ENCODE data around the gene ZNF100. TPM values are rescaled to one million over a fixed set of nuclear protein-coding genes. Genes with fewer than 3 reads are reported as not detected.
"Not testable (repeated sequence)": the region's sequence is repeated elsewhere in the genome, so short reads cannot be mapped to it uniquely, and the experiment has no call there.

The ZNF100 gene
- total and polyA plus RNA-seq, 10 donors = 2.4 to 36.0 (median 19.8) TPM

GRCh38 chr19:21786936-21787335 lies 19.6 kb upstream of the ZNF100 start:
- intact Hi-C loops (cut with DNase I; ENCODE audit: low total_unique reads) = no loop called here
- no peak for DNase-seq
- no peaks in the 10 kb centered on the region for H3K36me3 ChIP-seq
- no peak for TF ChIP-seq CTCF (IDR thresholded peaks at IDR 0.05 in 8 of 11, conservative IDR thresholded peaks at IDR 0.05 in 3 of 11)
- TF ChIP-seq POLR2AphosphoS5 (IDR thresholded peaks at IDR 0.05) = no peak
- TF ChIP-seq POLR2A (IDR thresholded peaks at IDR 0.05) = no peak
- no peaks in the 10 kb centered on the region for H3K27me3 ChIP-seq (replicated peaks in 1 of 7)
- H3K9me3 ChIP-seq = peaks cover 0 to 67% (median 16%) of the 10 kb centered on the region in 8 donors
- no peaks in the 10 kb centered on the region for H3K4me1 ChIP-seq
- no peak overlapping the region for H3K27ac ChIP-seq
- 81 to 89% (median 88%) methylated on average over 3 of the region's 3 CpGs for WGBS, 5 donors
- H3K4me3 ChIP-seq = no peak overlapping the region

GRCh38 chr19:21775792-21776191 lies 8.4 kb upstream of the ZNF100 start:
- H3K36me3 ChIP-seq; H3K27me3 ChIP-seq (replicated peaks in 1 of 7); H3K27ac ChIP-seq; intact Hi-C loops (cut with DNase I; ENCODE audit: low total_unique reads); H3K4me1 ChIP-seq; DNase-seq; H3K9me3 ChIP-seq; H3K4me3 ChIP-seq: not testable (repeated sequence)
- WGBS, 5 donors = 92 to 100% (median 100%) methylated on average over 1 to 25 of the region's 30 CpGs

- Histone ChIP-seq H3K36me3 (peaks cover 0 to 40% (median 27%) of the 10 kb centered on the region in 6 donors), H3K4me1 (peaks cover 0 to 29% (median 20%) of the 10 kb centered on the region in 6 donors), H3K4me3 (peak overlapping the region; percentile 62 to 94 (median 79)), H3K27ac (peak overlapping the region; percentile 71 to 93 (median 90))
- H3K9me3 ChIP-seq; DNase-seq; intact Hi-C loops (cut with DNase I; ENCODE audit: low total_unique reads); H3K27me3 ChIP-seq (replicated peaks in 1 of 7): not testable (repeated sequence)
- WGBS, 5 donors = 0 to 5% (median 2%) methylated on average over 19 of the region's 19 CpGs
Observed at GRCh38 chr19:21766705-21767064, 694 bp downstream of the ZNF100 start.

- TF ChIP-seq POLR2AphosphoS5 (IDR thresholded peaks at IDR 0.05) = no peak
- no peak for TF ChIP-seq CTCF (IDR thresholded peaks at IDR 0.05 in 8 of 11, conservative IDR thresholded peaks at IDR 0.05 in 3 of 11)
- TF ChIP-seq POLR2A (IDR thresholded peaks at IDR 0.05) = no peak
- Histone ChIP-seq H3K4me1 (peaks cover 0 to 29% (median 20%) of the 10 kb centered on the region in 6 donors), H3K27ac (no peak overlapping the region), H3K9me3 (peaks cover 0 to 3% (median 0%) of the 10 kb centered on the region in 8 donors), H3K4me3 (no peak overlapping the region), H3K27me3 (replicated peaks in 1 of 7) (no peaks in the 10 kb centered on the region), H3K36me3 (peaks cover 0 to 55% (median 39%) of the 10 kb centered on the region in 6 donors)
- intact Hi-C loops (cut with DNase I; ENCODE audit: low total_unique reads) = no loop called here
- DNase-seq = no peak
Observed at GRCh38 chr19:21765151-21765550, 2.2 kb downstream of the ZNF100 start.

GRCh38 chr19:21761547-21761946 lies 5.8 kb downstream of the ZNF100 start:
- Histone ChIP-seq H3K4me1 (peaks cover 0 to 22% (median 13%) of the 10 kb centered on the region in 6 donors), H3K36me3 (peaks cover 0 to 91% (median 64%) of the 10 kb centered on the region in 6 donors)
- H3K27ac ChIP-seq; H3K27me3 ChIP-seq (replicated peaks in 1 of 7); DNase-seq; intact Hi-C loops (cut with DNase I; ENCODE audit: low total_unique reads); H3K9me3 ChIP-seq; H3K4me3 ChIP-seq: not testable (repeated sequence)
- WGBS, 5 donors = 41 to 88% (median 67%) methylated on average over 2 of the region's 2 CpGs

- intact Hi-C loops (cut with DNase I; ENCODE audit: low total_unique reads) = no loop called here
- no peak for DNase-seq
- H3K36me3 ChIP-seq = peaks cover 0 to 98% (median 64%) of the 10 kb centered on the region in 6 donors
- whole genome bisulfite sequencing, 5 donors = 87 to 98% (median 96%) methylated on average over 3 of the region's 3 CpGs
- H3K4me3 ChIP-seq = no peak overlapping the region
- H3K9me3 ChIP-seq = peaks cover 0 to 34% (median 17%) of the 10 kb centered on the region in 8 donors
- H3K27ac ChIP-seq = no peak overlapping the region
- H3K27me3 ChIP-seq (replicated peaks in 1 of 7) = no peaks in the 10 kb centered on the region
- TF ChIP-seq POLR2A (IDR thresholded peaks at IDR 0.05) = no peak
- TF ChIP-seq CTCF (IDR thresholded peaks at IDR 0.05 in 8 of 11, conservative IDR thresholded peaks at IDR 0.05 in 3 of 11) = no peak
- no peak for TF ChIP-seq POLR2AphosphoS5 (IDR thresholded peaks at IDR 0.05)
- no peaks in the 10 kb centered on the region for H3K4me1 ChIP-seq
Observed at GRCh38 chr19:21758296-21758695, 9.1 kb downstream of the ZNF100 start.

- peaks cover 0 to 98% (median 69%) of the 10 kb centered on the region in 6 donors for H3K36me3 ChIP-seq
- H3K27me3 ChIP-seq (replicated peaks in 1 of 7); H3K4me1 ChIP-seq; H3K4me3 ChIP-seq; DNase-seq; intact Hi-C loops (cut with DNase I; ENCODE audit: low total_unique reads); H3K27ac ChIP-seq: not testable (repeated sequence)
- H3K9me3 ChIP-seq = peaks cover 0 to 60% (median 20%) of the 10 kb centered on the region in 8 donors
Observed at GRCh38 chr19:21755555-21755954, 11.8 kb downstream of the ZNF100 start.

Data from spleen (tissue), 11 donors.